Neural progenitor cell (in vitro differentiated cells): Measurements from ENCODE around the gene NRTN.

Experiments used
- CTCF ChIP-seq: fragments of 200-600 bp; sonication (generic); IDR thresholded peaks from 2 replicates; pipeline ENCODE4 v1.5.1; 2017; ENCODE audit warnings: antibody characterized with exemption, mild to moderate bottlenecking
- EZH2 ChIP-seq: fragments of 200-600 bp; sonication (generic); IDR thresholded peaks from 2 replicates; pipeline ENCODE4 v1.6.1; 2017; ENCODE audit warnings: antibody characterized with exemption, mild to moderate bottlenecking, moderate library complexity
- EZH2phosphoT487 ChIP-seq: fragments of 200-600 bp; sonication (generic); IDR thresholded peaks from 2 replicates; pipeline ENCODE4 v1.6.1; 2017; ENCODE audit warnings: antibody characterized with exemption

- TF ChIP-seq CTCF (no peak), EZH2phosphoT487 (no peak), EZH2 (no peak)
Observed at GRCh38 chr19:5831159-5831558, 26.3 kb downstream of the NRTN start.
